NCI-H526 (cell line): ENCODE measurements around the gene TMEM117.

Source experiments
- DNase-seq, 2 experiments: peaks; one replicate each; lab custom pipeline; 2025; lab: John Stamatoyannopoulos, UW

The TMEM117 gene

DNA sequence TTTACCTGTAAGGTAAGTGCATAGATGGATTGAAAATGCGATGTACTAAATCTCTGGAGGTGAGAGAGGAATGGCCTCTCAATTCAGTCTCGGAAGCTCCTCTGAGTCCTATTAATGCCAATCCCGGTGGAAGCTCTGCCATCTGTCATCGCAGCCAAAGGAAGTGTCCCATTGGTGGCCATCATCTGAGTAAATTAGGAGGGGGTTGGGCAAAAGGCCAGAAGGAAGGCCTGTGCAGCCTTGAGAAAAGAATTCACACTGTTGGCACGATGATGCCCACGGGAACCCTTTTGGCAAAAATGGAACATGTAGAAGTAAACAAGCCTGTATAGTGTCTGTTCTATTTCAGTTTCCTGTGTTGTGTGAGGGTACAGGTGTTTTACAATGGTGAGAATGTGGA, 545.5 kb downstream of the TMEM117 start:
- no peak for DNase-seq

DNA sequence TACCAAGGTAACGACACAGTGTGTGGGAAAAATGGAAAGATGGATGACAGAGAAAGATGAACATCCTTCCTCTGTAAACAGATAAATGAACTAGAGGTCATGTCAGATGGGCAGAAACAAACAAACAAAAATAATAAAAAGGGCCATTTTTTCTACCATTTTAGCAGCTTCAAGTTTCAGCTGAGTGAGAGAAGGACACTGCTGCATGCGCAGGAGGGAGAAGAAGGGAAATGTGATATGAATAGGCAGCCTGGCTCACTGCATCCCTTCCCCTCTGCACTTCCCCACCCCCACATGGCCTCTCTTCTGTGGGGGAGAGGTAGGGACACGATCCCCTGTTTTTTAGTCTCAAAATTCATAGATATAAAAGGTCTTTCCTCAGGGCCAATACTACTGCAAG, 548.3 kb downstream of the TMEM117 start:
- no peak for DNase-seq

DNA sequence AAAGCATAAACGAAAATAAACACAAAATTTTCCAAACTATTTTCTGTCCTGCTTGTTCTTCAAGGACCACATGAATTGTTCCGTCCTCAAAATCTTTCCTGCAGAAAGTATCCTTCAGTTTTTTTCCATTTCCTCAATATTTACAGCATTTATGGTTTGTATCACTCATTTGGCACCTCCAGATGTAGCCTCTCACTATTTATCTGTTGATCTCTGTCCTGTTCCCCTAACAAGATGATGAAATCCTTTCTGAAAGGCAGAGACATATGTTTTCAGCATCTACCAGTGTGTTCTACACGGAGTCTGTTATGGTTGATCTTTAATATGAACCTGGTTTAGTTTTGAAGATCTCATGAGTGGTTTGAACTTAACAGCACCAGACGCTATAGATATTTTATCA, 550.1 kb downstream of the TMEM117 start:
- DNase-seq, result no peak

DNA sequence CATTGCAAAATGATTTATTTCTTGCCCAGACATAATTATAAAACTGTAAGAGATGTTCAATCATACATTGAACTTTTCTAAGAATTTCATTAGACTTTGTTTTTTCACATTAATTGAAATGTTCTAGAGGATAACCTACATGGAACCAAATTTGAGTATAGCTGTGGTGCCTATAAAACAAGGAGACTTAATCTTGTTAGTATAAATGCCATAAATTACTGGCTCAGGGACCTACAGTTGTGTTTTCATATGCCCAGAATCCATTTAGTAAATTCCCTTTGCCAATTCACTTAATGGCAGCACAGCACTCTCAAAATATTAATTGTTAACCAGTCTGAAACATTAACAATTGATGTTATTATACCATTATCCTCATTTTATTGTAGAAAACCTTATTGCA, 551.7 kb downstream of the TMEM117 start:
- DNase-seq, result no peak

DNA sequence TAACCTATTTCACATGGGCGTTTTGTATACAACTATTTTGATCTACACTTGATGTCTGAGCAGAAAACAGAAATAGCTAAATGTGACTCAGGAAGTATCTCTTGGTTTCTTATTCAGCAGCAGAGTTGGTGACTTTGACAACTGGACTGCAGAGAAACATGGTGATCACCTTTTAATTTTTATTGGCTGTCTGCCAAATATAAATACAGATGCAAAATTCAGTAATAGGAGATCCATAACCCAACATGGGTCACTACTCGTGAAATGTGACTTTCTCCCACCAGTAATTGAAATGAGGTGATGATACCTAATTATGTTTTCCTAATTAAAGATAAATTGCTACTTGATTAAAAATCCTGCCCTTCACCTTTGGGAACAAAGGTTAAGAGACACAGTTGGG, 553.2 kb downstream of the TMEM117 start:
- no peak for DNase-seq

DNA sequence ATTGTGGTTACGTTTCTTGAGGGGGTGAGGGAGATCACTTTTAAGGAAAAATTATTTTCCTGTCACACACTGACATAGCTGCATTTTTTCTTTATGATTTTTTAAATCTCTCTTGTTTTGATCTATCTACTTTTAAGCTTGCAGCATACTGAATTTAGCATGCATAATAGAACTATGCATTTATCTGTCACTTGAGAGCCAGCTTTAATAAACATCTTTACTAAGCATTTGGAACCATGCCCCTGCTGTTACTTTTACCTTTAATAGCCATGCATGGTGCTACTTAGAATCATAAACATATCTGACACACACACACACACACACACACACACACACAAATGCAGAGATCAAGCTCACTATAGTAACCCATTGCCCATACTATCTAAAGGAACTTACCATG, 554.0 kb downstream of the TMEM117 start:
- no peak for DNase-seq

DNA sequence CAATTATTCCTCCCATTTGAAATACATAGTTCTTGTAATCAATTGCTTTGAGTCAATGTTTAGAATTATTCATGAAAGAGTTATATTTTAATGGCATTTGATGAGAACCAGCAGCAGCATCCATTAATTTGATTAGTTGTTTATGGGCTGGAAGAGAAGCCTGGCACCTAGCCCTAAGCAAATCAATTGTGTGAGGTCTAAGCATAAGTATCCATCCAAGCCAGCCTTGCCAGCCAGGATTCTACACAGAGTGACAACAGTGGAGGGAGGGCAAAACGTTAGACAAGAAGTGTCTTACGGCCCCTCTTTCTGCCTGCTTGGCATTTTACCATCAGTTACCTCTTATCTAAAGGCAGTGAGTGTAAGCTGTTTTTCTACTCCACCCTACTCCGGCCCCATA, 561.8 kb downstream of the TMEM117 start:
- no peak for DNase-seq

DNA sequence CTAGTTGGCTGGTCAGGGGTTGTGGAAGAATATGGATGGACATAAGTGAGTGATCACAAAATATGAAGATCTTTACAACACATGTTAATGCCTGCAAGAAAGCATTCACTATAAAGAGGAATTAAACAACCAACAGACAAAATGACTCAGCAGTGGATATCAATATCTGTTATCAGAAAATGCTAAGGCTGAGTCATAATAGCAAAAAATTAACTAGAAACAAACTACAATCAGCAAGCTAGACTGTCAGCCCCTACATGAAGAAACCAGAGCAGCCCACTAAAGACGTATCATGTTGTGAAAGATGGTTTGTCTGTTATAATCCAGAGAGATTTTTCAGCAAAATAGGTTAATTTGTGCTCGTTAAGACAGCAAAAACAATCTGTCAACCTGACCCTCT, 567.3 kb downstream of the TMEM117 start:
- DNase-seq, result no peak

DNA sequence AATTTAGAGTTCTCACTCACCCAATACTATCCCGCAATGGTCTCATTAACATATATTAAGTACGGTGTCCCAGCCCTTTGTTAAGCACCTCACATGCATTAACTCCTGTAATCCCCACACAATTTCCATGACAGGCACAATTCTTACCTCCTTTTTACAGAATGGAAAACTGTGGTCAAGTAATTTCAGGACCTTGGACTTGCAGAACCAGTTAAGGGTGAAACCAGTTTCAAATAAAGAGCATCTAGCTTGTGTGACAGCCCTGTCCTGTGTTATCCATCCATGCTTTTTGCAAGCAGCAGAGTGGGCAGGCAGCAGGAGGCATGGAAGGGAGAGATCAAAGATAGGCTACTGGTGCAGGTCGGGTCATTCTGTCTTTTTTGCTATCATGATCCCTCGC, 569.4 kb downstream of the TMEM117 start:
- no peak for DNase-seq

DNA sequence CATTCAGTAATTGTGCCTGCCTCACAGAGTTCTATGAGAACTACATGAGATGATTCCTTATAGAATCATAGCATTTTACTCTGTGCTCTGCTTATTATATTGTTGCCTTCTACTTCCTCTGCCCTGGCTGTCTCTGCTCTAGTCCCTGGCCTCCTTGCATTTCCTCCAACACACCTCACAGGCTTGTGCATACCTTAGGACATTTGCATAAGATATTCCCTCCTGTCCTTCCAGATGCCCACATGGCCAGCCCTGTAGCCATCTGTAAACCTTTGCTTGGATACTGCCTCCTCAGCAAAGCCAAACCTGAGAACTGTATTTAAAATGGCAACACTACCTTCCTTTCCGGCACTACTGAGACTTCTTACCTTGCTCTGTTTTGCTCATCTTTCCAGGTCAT, 586.7 kb downstream of the TMEM117 start:
- DNase-seq, result no peak

DNA sequence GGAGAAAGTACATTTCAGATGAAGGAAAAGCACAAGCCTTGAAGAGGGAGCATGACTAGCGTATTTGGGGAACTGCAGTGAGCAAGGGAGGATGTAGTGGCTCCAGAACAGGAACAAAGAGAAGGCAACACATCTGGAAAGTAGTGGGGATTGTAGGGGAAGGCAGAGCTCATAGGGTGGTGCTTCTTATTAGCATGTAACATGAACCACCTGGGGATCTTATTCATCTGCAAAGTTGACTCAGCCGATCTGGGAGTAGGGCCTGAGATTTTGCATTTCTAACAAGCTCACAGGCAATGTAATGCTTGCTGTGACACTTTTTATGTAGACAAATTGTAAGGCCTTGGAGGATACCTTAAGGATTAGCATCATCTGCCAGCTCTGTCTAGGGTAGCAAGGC, 592.9 kb downstream of the TMEM117 start:
- no peak for DNase-seq

DNA sequence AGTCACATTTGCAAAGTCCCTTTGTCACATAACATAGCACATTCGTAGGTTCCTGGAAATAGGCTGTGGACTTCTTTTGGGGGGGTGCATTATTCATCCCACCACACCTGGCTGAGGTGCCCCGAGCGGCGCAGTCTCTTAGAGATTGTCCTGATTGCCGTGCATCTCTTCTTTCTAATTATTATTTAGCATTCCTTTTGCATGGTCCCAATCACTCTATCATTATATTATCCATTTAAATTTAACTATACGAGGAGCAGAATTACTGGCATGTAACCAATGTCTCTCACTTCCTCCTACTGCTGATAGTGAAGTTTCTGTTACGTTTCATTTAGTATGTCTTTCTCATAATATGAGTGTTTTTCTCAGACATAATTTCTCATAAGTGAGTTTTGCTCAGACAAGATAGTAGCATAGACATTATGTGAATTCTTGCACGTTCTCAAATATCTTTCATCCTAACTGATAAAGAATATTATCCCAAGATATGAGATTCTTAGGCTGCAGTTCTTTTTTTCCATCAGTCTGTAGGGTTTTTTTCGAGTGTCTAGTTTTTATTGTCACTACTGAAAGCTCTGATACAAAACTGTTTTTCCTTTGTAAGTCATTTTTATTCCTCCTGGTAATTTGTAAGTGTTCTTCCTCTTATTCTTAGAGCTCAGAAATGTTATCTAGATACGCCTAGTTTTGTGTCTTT, 595.9 kb downstream of the TMEM117 start:
- no peak for DNase-seq

DNA sequence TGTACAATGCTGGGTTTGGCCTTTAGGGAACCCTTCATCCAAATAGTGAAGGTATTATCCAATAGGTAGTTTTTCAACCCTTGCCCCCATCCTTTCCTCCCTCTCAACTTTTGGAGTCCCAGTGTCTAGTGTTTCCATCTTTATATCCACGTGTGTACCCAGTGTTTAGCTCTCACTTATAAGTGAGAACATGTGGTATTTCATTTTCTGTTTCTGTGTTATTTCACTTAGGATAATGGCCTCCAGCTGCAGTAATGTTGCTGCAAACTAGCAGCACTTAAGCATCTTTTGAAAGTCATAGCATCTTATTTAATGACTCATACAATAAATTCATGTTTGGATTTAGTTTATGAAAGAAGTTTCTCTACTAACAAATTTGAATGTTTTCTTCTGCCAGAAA, 597.8 kb downstream of the TMEM117 start:
- DNase-seq, result no peak

DNA sequence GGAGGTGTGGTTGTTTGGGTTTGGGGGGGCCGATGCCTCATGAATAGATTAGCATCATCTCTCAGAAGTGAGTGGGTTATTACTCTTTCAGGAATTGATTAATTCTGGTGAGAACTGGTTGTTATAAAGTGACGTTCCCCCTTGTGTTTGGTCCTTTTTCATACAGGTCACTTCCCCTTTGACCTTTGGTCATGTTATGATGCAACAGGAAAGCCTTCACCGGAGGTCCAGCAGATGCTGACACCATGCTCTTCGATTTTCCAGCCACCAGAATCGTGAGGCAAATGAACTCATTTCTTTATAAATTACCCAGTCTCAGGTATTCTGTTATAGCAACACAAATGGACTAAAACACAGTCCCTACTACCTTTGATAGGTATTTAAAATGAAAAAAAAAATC, 600.9 kb downstream of the TMEM117 start:
- DNase-seq, result no peak
